ENCODE data around the gene MRPL10. TPM values are rescaled to one million over a fixed set of nuclear protein-coding genes. Genes with fewer than 3 reads are reported as not detected.

Gene MRPL10
- total and polyA plus RNA-seq, 2 experiments from 2014 or later: 50.2 to 74.7 TPM

- Mint-ChIP-seq H3K36me3 (ENCODE audit: low read depth) (peaks cover 7% of the 10 kb centered on the region; the same call in 1 of the 3 replicates), H3K27ac (no peak overlapping the region; the same call in 1 of the 2 replicates), H3K4me1 (peaks cover 7% of the 10 kb centered on the region; the same call in 2 of the 3 replicates), H3K9me3 (no peaks in the 10 kb centered on the region; the same call in 2 of the 3 replicates), H3K27me3 (ENCODE audit: insufficient read depth, low read depth, poor library complexity) (peaks cover 4% of the 10 kb centered on the region), H3K4me3 (no peak overlapping the region)
- TF ChIP-seq JUNB (IDR thresholded peaks at IDR 0.05; ENCODE audit: unreplicated experiment) (no peak), NANOG (IDR thresholded peaks at IDR 0.05; ENCODE audit: borderline replicate concordance) (no peak), EZH2 (IDR thresholded peaks at IDR 0.05; ENCODE audit: low read depth, unreplicated experiment) (no peak), EZH2phosphoT487 (IDR thresholded peaks at IDR 0.05; ENCODE audit: unreplicated experiment) (no peak), CREB1 (CRISPR knock-in tag; IDR thresholded peaks at IDR 0.05; ENCODE audit: low read depth) (no peak), ETS1 (IDR thresholded peaks at IDR 0.05) (no peak), STAT1 (IDR thresholded peaks at IDR 0.05; ENCODE audit: unreplicated experiment) (no peak), ZNF114 (CRISPR knock-in tag; IDR thresholded peaks at IDR 0.05) (no peak)
- TF ChIP-seq, protein P1, sequence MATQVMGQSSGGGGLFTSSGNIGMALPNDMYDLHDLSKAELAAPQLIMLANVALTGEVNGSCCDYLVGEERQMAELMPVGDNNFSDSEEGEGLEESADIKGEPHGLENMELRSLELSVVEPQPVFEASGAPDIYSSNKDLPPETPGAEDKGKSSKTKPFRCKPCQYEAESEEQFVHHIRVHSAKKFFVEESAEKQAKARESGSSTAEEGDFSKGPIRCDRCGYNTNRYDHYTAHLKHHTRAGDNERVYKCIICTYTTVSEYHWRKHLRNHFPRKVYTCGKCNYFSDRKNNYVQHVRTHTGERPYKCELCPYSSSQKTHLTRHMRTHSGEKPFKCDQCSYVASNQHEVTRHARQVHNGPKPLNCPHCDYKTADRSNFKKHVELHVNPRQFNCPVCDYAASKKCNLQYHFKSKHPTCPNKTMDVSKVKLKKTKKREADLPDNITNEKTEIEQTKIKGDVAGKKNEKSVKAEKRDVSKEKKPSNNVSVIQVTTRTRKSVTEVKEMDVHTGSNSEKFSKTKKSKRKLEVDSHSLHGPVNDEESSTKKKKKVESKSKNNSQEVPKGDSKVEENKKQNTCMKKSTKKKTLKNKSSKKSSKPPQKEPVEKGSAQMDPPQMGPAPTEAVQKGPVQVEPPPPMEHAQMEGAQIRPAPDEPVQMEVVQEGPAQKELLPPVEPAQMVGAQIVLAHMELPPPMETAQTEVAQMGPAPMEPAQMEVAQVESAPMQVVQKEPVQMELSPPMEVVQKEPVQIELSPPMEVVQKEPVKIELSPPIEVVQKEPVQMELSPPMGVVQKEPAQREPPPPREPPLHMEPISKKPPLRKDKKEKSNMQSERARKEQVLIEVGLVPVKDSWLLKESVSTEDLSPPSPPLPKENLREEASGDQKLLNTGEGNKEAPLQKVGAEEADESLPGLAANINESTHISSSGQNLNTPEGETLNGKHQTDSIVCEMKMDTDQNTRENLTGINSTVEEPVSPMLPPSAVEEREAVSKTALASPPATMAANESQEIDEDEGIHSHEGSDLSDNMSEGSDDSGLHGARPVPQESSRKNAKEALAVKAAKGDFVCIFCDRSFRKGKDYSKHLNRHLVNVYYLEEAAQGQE (IDR thresholded peaks at IDR 0.05; ENCODE audit: unreplicated experiment): no peak
- TF ChIP-seq, protein P2, sequence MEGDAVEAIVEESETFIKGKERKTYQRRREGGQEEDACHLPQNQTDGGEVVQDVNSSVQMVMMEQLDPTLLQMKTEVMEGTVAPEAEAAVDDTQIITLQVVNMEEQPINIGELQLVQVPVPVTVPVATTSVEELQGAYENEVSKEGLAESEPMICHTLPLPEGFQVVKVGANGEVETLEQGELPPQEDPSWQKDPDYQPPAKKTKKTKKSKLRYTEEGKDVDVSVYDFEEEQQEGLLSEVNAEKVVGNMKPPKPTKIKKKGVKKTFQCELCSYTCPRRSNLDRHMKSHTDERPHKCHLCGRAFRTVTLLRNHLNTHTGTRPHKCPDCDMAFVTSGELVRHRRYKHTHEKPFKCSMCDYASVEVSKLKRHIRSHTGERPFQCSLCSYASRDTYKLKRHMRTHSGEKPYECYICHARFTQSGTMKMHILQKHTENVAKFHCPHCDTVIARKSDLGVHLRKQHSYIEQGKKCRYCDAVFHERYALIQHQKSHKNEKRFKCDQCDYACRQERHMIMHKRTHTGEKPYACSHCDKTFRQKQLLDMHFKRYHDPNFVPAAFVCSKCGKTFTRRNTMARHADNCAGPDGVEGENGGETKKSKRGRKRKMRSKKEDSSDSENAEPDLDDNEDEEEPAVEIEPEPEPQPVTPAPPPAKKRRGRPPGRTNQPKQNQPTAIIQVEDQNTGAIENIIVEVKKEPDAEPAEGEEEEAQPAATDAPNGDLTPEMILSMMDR (conservative IDR thresholded peaks at IDR 0.05; ENCODE audit: low read depth in 2 of 2): no peak
- no peaks in the 10 kb centered on the region for H3F3A ChIP-seq (replicated peaks; ENCODE audit: low read depth)
- H3K79me2 ChIP-seq (replicated peaks; ENCODE audit: insufficient read depth): no peaks in the 10 kb centered on the region
- H4K20me1 ChIP-seq (replicated peaks; ENCODE audit: insufficient read depth): no peaks in the 10 kb centered on the region
- H2AFZ ChIP-seq: no peak overlapping the region
- H3K9me2 ChIP-seq (ENCODE audit: insufficient read depth): no peaks in the 10 kb centered on the region
- H3K27me3 ChIP-seq (ENCODE audit: insufficient read depth): no peaks in the 10 kb centered on the region
- no peaks in the 10 kb centered on the region for H3K36me3 ChIP-seq (ENCODE audit: insufficient read depth)
- H3K4me1 ChIP-seq (ENCODE audit: insufficient read depth): no peaks in the 10 kb centered on the region
- ATAC-seq (no peak), DNase-seq (ENCODE audit: low spot score) (no peak)
- H3K4me3 ChIP-seq: no peak overlapping the region
- H3K4me2 ChIP-seq: no peak overlapping the region
- no peak overlapping the region for H3K27ac ChIP-seq (ENCODE audit: low read depth)
These were observed 20.3 kb downstream of the MRPL10 start for GRCh38 chr17:47810901-47811635.

All from GM23338 (cell line).